ENCODE results near the gene PCGF1.

DNA sequence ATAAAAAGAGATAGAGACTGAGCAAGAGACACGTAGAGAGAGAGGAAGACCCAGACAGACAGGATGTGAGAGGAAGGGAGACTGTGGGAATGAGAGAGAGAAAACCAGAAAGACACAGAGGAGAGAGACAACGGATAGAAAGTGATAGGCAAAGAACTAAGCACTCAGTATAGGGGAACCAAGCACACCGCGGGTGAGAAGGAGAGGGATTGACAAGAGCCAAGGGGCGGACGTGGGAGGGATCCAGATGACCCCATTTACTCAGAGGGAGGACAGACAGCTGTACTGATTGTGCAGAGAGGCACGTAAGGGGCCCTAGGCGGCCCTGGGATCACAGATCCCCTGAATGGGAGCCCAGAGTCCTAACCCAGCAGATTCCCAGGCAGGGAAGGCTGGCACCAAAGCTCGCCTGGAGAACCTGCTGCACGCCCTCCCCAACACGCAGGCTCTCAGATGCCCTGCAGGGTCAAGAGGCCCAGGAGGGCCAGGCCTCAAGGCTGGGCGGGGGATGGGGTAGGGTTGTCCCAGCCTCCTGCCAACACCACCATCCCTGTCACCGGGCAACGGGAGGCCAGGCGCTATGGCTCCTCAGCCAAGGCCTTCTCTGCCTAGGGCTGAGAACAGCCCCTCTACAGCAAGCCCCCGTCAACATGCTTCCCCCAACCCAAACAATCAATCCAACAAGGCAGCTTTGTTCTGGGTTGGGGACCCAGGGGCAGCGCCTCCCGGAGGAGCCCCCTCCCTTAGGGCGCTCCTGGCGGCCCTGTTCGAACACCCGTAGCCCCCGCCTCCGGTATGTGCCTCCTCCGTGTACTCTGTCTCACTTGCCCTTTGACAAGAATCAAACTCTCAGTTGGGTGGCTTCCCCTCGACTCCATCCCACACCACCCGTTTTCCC, 45.7 kb upstream of the PCGF1 start:
- TF ChIP-seq POLR2A (IDR thresholded peaks at IDR 0.05; ENCODE audit: low read depth, low read length) (no peak), POLR2AphosphoS5 (IDR thresholded peaks at IDR 0.05; ENCODE audit: low read depth, low read length) (0 out of 2 replicates have a peak, but pooled peaks have one; percentile 14)
